AG09319 (cell line): ENCODE data around the gene ADH1B.

Source experiments
- DNase-seq: peaks from one replicate; pipeline ENCODE4 v3.0.0-alpha.2; 2010; ENCODE audit warnings: low read depth; ENCODE audit errors: extremely low read depth
- TF ChIP-seq, protein P1 (sequence below): IDR thresholded peaks from 2 replicates; pipeline ENCODE4 v1.5.1; 2011; ENCODE audit warnings: low read depth, mild to moderate bottlenecking, inconsistent platforms, low read length, moderate library complexity

The ADH1B gene

DNA sequence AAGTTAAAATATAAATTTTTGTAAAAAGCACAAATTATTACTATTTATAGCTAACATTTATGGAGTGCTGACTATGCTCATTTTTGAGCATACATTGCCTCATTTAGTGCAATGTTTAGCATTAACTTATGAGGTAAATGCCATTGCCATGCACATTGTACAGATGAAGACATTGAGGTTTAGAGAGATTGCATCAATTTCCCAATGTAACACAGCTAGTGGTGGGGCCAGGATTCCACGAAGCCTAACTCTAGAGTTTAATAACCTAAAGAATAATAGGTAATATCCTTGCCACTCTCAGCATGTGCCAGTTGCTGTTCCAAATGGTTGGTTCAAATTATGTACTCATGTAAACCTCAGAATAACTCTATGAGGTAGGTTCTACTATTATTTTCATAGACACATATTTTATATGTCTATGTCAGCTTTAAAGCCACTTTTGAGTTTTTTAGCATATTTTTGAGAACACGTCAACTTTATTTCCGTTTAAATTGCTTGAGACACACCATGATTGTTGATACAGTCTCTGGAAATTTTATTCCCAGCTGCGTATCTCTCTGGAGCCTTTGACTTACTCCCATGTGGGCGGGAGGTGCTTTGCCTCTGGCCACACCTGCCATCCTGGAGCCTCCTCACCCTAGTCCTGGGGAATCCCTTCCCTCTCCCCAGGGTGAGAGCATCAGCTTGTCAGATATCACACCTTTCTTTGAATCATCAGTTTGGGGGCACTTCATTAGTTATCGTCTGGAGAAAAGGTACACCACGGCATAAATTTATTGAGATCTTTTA lies 19.6 kb downstream of the ADH1B start:
- peak; percentile 23 for DNase-seq
- TF ChIP-seq, protein P1, sequence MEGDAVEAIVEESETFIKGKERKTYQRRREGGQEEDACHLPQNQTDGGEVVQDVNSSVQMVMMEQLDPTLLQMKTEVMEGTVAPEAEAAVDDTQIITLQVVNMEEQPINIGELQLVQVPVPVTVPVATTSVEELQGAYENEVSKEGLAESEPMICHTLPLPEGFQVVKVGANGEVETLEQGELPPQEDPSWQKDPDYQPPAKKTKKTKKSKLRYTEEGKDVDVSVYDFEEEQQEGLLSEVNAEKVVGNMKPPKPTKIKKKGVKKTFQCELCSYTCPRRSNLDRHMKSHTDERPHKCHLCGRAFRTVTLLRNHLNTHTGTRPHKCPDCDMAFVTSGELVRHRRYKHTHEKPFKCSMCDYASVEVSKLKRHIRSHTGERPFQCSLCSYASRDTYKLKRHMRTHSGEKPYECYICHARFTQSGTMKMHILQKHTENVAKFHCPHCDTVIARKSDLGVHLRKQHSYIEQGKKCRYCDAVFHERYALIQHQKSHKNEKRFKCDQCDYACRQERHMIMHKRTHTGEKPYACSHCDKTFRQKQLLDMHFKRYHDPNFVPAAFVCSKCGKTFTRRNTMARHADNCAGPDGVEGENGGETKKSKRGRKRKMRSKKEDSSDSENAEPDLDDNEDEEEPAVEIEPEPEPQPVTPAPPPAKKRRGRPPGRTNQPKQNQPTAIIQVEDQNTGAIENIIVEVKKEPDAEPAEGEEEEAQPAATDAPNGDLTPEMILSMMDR, result no peak

DNA sequence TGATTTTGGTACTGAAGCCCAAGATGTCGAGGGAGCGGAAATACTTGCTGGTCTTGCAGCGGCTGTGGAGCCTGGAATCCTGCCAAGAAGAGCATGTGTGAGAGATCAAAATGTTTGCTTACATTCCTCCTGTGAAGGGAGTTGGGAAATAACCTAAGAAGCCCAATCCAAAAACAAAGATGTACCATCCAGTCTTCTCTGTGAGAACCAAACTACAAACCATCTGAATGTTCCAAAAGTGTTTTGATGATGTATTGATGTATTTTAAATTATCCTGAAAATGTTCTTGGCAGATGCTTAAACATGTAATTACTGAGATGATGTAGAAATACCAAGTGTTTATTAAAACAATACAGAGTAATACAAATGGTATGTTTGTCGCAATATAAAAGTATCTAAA lies 20.3 kb downstream of the ADH1B start:
- DNase-seq, result peak; percentile 98
- TF ChIP-seq, protein P1, result no peak

DNA sequence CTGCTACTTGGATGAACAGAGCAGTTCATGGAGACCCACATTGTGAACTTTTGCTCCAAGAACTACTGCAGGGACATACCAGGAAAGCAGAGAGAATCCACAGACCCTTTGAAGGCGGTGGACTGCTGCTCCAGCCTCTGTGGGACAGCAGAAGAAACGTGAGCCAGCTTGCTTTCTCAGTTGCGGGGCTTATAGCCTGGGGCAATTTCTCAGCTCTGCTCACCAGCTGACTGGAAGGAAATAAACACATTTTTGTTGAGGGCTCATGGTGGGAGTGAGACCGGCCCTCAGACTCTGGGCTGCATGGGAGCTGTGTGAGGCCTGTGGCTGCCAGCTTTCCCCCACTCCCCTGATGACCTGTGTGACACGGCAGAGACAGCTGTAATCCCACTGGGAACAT lies 27.8 kb downstream of the ADH1B start:
- DNase-seq, result no peak
- TF ChIP-seq, protein P1, result no peak

DNA sequence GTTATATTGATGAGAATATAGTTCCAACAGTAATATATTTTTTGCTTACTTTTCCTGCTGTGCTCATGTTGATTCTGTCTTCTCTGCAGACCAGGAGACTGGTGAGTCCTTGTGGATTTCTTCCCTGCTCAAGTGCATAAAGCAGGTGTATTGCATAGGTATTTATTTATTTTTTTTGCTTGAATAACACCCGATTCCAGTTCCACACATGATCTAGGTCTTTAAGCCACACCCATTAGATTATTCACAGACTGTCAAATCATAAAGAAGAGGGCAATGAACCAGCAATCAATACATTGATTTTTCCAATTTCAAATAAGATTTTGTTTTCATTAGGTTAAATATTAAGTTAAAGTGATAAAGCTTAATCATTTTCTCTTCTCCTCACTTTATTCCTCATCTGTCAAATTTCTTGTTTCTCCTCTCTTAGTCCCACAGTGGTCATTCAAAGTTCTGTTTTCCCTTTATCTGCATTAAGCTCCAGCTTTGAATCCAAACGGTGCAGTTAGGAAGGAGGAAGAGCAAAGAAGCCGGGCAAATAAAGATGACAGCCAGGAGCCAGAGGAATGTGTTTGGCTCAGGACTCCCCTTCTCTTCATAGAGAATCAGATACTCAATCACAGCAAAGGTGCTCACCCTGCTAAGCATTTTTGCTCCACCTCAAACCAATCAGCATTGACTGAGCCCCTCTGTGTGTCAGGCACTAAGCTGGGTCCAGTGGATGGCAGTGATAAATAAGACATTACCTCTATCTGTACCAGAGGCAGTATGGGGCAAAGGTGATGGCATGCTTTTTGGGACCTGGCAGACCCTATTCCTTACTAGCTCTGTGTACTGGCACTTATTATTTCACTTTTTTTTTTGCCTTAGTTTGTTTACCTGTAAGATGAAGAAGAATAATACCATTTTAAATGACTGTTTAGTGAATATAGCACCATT lies 30.1 kb downstream of the ADH1B start, which contains the start of gene ADH1A:
Gene ADH1A (minus strand): TSS at position 138 of the 939 bp plus-strand sequence. CDS start 71 bp downstream, at position 67.
- TF ChIP-seq, protein P1, result no peak
- DNase-seq, result no peak

DNA sequence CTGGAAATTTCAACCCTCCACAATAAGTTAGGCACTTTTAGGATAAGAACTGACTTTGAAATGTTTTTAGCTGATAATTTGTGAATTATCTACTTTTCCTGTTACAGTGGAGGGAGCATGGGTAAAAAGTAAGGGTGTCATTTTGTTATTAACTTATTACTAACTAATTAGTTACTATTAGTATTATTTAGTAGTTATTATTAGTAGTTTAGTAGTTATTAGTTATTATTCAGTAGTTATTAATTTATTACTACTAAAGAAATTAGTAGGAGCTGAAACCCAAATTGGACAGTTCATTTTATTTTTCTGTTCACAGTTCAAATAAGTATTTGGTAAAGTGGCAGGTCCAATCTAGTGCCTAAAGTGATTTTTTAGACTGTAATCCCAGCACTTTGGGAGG lies 35.8 kb downstream of the ADH1B start:
- no peak for DNase-seq
- TF ChIP-seq, protein P1, result no peak

DNA sequence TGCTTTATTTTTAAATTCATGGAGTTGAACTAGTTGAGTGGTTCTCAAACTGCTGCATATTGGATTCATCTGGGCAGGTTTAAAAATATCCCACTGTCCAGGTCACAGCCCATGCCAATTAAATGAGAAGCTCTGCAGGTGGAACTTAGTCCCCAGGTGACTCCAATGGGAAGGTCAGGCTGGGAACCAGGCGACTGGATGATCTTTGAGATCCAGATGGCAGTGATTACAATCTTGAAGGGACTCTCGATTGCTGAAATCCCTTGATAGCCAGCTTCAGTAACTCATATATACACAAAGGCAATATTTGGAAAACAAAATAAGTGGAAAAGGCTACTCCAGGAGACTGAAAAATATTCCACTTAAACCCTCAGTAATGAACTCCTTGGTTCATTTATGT lies 38.5 kb downstream of the ADH1B start:
- TF ChIP-seq, protein P1, result no peak

DNA sequence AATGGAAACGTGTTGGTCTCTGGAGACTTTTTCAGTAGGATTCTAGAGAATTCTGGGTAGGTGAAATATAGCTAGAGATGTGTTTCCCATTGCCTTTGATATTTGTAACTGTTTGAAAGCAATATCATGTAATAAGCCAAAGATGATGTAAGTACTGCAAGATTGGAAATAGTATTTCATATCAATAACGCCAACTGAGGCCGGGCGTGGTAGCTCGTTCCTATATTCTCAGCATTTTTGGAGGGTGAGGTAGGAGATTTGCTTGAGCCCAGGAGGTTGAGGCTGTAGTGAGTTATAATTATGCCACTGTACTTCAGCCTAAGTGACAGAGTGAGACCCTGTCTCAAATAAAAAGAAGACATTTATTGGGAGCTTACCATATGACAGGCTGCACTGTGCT lies 39.9 kb downstream of the ADH1B start:
- TF ChIP-seq, protein P1, result no peak
- DNase-seq, result no peak

More for the DNA sequence above, 38.5 kb downstream of the ADH1B start:
- no peak for DNase-seq
